Measurements from ENCODE around the gene PLA2G4A. TPM values are rescaled to one million over a fixed set of nuclear protein-coding genes. Genes with fewer than 3 reads are reported as not detected.

The PLA2G4A gene
- total and polyA plus RNA-seq, 2 experiments from 2014 or later = 1.1 to 3.8 TPM

- TF ChIP-seq, protein P1, sequence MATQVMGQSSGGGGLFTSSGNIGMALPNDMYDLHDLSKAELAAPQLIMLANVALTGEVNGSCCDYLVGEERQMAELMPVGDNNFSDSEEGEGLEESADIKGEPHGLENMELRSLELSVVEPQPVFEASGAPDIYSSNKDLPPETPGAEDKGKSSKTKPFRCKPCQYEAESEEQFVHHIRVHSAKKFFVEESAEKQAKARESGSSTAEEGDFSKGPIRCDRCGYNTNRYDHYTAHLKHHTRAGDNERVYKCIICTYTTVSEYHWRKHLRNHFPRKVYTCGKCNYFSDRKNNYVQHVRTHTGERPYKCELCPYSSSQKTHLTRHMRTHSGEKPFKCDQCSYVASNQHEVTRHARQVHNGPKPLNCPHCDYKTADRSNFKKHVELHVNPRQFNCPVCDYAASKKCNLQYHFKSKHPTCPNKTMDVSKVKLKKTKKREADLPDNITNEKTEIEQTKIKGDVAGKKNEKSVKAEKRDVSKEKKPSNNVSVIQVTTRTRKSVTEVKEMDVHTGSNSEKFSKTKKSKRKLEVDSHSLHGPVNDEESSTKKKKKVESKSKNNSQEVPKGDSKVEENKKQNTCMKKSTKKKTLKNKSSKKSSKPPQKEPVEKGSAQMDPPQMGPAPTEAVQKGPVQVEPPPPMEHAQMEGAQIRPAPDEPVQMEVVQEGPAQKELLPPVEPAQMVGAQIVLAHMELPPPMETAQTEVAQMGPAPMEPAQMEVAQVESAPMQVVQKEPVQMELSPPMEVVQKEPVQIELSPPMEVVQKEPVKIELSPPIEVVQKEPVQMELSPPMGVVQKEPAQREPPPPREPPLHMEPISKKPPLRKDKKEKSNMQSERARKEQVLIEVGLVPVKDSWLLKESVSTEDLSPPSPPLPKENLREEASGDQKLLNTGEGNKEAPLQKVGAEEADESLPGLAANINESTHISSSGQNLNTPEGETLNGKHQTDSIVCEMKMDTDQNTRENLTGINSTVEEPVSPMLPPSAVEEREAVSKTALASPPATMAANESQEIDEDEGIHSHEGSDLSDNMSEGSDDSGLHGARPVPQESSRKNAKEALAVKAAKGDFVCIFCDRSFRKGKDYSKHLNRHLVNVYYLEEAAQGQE (IDR thresholded peaks at IDR 0.05; ENCODE audit: unreplicated experiment) = no peak
- TF ChIP-seq CREB1 (CRISPR knock-in tag; IDR thresholded peaks at IDR 0.05; ENCODE audit: low read depth) = no peak
- TF ChIP-seq STAT1 (IDR thresholded peaks at IDR 0.05; ENCODE audit: unreplicated experiment) = no peak
- TF ChIP-seq, protein P2, sequence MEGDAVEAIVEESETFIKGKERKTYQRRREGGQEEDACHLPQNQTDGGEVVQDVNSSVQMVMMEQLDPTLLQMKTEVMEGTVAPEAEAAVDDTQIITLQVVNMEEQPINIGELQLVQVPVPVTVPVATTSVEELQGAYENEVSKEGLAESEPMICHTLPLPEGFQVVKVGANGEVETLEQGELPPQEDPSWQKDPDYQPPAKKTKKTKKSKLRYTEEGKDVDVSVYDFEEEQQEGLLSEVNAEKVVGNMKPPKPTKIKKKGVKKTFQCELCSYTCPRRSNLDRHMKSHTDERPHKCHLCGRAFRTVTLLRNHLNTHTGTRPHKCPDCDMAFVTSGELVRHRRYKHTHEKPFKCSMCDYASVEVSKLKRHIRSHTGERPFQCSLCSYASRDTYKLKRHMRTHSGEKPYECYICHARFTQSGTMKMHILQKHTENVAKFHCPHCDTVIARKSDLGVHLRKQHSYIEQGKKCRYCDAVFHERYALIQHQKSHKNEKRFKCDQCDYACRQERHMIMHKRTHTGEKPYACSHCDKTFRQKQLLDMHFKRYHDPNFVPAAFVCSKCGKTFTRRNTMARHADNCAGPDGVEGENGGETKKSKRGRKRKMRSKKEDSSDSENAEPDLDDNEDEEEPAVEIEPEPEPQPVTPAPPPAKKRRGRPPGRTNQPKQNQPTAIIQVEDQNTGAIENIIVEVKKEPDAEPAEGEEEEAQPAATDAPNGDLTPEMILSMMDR (conservative IDR thresholded peaks at IDR 0.05; ENCODE audit: low read depth in 2 of 2) = no peak
- no peak for TF ChIP-seq NANOG (IDR thresholded peaks at IDR 0.05; ENCODE audit: borderline replicate concordance)
Observed at GRCh38 chr1:186880982-186881381, 52.2 kb downstream of the PLA2G4A start (continued).

GRCh38 chr1:186882372-186883134 is 53.8 kb downstream of the PLA2G4A start:
- Mint-ChIP-seq H3K27ac (no peak overlapping the region), H3K4me3 (no peak overlapping the region), H3K9me3 (peaks cover 3% of the 10 kb centered on the region; the same call in 1 of the 3 replicates), H3K36me3 (ENCODE audit: low read depth) (no peaks in the 10 kb centered on the region), H3K4me1 (peaks cover 10% of the 10 kb centered on the region), H3K27me3 (ENCODE audit: insufficient read depth, low read depth, poor library complexity) (no peaks in the 10 kb centered on the region)
- Histone ChIP-seq H3K4me2 (no peak overlapping the region), H2AFZ (no peak overlapping the region), H3K36me3 (ENCODE audit: insufficient read depth) (no peaks in the 10 kb centered on the region), H3K9me2 (ENCODE audit: insufficient read depth) (no peaks in the 10 kb centered on the region), H3F3A (replicated peaks; ENCODE audit: low read depth) (no peaks in the 10 kb centered on the region), H3K27me3 (ENCODE audit: insufficient read depth) (no peaks in the 10 kb centered on the region), H4K20me1 (replicated peaks; ENCODE audit: insufficient read depth) (no peaks in the 10 kb centered on the region), H3K4me3 (no peak overlapping the region), H3K79me2 (replicated peaks; ENCODE audit: insufficient read depth) (no peaks in the 10 kb centered on the region), H3K27ac (ENCODE audit: low read depth) (no peak overlapping the region), H3K4me1 (ENCODE audit: insufficient read depth) (0 out of 2 replicates have a peak, but pooled peaks cover 9% of the 10 kb centered on the region)
- TF ChIP-seq, protein P1 (IDR thresholded peaks at IDR 0.05; ENCODE audit: unreplicated experiment) = no peak
- no peak for TF ChIP-seq POLR2AphosphoS5 (IDR thresholded peaks at IDR 0.05; ENCODE audit: low read depth)
- no peak for TF ChIP-seq STAT1 (IDR thresholded peaks at IDR 0.05; ENCODE audit: unreplicated experiment)
- ATAC-seq (no peak), DNase-seq (ENCODE audit: low spot score) (no peak)
